HG02588 (cell line): ENCODE results near the gene PMF1.
"Not testable (repeated sequence)": the region's sequence is repeated elsewhere in the genome, so short reads cannot be mapped to it uniquely, and the experiment has no call there.

Experiments used
- ATAC-seq: cut with Tn5 transposase; IDR thresholded peaks from one replicate; pipeline ENCODE4 v1.9.1; 2021; ENCODE audit warnings: mild to moderate bottlenecking, moderate library complexity; ENCODE audit not compliant: unreplicated experiment

The PMF1 gene

DNA sequence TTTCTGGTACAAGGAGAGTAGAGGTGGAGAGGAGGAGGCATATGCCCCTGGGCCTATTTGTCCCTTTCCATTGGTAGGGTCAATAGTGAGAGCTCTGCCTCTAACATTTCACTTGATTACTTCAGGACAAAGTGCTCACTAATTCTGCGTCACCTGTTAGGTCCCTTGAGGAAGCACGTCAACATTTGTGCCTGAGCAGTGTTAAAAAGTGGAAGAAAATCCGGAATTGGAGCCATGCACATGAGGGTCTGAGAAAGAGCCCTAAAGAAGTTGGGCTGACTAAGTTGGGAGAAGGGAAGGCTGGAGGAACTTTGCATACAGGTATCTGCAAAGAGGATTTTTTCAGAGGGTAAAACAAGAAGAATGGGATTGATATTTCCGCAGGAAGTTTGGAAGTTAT, 17.0 kb upstream of the PMF1 start:
- no peak for ATAC-seq

DNA sequence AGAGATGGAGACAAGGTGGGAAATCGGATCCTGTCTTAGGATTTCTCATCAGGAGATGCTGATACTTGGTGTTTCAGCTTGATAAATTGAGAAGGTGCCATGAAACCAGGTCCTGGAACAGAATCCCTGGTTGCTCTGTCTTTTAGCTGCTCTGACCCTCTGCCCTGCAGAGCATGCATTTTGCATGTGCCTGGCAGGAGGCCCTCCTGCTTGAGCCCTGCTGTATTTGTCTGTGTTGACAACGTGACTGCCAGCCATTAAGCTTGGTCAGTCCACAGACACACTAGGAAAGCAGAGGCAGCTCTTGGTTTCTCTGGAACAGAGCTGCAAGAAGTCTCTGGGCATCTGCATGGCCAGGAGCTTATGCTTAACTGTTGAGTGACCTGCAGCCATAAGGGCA, 16.4 kb upstream of the PMF1 start:
- no peak for ATAC-seq

DNA sequence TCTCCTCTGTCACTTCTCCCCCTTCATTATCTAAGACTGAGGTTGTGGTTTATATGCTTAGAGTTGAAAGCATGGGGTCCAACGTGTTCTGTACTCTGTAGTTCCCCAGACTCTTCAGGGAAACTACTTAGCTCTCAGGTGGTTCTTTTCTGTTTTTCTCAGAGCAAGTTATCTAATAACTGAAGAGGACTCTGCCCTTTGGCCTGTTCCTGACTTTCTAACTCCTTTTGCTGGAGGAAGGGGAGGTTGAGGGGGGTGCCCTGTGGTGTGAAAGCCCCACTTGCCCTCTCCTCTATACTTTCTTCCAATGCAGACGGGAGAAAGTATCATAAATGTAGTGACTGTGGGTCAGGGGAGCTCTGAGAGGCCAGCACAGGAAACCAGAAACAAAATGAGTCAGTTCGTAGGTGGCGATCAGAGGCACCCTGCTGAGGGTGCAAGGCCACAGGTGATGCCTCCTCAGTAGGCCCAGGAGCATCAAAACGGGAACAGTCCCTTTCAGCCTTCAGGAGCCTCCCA, 13.9 kb upstream of the PMF1 start:
- ATAC-seq: no peak

DNA sequence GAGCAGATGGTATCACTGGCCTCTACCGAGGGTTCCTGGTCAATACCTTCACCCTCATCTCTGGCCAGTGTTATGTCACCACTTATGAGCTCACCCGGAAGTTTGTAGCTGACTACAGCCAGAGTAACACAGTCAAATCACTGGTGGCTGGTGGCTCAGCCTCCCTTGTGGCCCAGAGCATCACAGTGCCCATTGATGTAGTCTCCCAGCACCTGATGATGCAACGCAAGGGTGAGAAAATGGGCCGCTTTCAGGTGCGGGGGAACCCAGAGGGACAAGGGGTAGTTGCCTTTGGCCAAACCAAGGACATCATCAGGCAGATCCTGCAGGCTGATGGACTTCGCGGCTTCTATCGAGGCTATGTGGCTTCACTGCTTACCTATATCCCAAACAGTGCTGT, 12.8 kb upstream of the PMF1 start:
- ATAC-seq: no peak

DNA sequence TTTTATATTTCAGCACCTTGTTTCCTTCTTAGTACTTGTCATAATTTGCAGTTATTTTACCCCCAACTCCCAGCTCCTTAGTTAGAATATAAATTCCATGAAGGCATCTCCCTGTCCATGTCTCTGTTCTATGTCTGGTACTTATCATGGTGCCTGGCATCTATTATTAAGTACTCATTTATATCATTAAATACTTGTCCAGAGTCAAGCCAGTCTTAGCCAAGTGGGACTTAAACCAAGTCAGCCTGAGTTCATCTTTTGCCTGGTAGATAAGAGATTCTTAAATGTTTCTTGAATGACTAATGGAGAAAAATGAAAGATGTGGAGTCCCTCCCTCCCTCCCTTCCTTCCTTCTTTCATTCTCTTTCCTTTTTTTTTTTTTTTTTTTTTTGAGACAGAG, 9.5 kb upstream of the PMF1 start:
- ATAC-seq: no peak

DNA sequence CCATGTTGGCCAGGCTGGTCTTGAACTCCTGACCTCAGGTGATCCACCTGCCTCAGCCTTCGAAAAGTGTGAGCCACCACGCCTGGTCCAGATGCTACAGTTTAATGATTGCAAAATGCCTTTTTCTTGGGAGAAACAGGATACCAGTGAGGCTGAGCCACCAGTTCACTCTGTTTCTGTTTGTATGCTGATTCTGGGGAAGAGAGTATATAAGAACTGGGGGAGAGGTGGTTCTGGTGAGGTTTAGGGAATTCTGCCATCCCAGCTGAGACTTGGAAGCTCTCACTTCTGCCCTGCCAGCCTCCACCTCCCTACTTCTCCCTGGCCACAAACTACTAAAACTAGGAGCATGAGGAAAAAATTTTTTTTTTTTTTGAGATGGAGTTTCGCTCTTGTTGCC, 8.1 kb upstream of the PMF1 start:
- ATAC-seq: no peak

DNA sequence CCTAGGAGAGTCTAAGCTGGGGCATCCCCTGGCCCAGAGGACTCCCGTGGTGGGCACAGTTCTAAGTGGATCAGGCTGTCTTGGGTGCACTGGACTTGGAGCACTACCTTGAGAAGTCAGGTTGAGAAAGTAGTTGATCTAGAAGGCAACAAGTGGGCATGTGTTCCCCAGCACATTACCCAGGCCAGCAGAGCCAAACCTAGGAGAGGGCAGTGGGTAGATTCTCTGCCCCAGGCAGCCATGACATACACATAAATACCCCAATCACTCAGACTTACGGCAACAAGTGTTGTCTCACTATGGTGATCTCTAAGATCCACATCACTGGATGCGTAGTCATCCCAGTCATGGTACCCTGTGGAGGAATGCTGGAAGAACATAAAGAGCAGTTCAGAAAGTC, 1.6 kb upstream of the PMF1 start:
- no peak for ATAC-seq

DNA sequence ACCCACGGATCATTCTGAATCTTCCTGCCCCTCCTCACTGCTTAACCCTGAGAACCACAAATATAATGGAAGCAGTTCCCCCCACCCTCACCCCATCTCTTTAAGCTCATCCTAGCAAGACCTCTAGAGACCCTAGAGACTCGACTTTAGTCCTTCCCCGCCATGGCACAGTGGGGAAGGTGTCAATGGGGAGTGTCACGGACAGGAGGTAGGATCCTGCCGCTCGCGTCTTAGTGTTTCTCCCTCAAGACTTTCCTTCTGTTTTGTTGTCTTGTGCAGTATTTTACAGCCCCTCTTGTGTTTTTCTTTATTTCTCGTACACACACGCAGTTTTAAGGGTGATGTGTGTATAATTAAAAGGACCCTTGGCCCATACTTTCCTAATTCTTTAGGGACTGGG, 677 bp upstream of the PMF1 start:
- ATAC-seq: no peak

DNA sequence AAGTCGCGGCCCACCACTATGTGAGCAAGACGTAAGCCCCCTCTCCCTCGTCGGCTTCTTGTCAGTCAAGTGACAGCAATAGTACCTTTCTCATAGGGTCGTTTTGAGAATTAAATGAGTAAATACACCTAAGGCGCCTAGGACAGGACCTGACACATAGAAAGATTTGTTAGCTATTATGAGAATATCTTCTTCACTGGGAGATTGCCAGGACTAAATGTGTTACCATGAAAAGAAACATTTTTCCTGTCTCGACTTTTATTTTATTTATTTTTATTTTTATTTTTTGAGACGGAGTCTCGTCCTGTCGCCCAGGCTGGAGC, 798 bp downstream of the PMF1 start:
- ATAC-seq: no peak

DNA sequence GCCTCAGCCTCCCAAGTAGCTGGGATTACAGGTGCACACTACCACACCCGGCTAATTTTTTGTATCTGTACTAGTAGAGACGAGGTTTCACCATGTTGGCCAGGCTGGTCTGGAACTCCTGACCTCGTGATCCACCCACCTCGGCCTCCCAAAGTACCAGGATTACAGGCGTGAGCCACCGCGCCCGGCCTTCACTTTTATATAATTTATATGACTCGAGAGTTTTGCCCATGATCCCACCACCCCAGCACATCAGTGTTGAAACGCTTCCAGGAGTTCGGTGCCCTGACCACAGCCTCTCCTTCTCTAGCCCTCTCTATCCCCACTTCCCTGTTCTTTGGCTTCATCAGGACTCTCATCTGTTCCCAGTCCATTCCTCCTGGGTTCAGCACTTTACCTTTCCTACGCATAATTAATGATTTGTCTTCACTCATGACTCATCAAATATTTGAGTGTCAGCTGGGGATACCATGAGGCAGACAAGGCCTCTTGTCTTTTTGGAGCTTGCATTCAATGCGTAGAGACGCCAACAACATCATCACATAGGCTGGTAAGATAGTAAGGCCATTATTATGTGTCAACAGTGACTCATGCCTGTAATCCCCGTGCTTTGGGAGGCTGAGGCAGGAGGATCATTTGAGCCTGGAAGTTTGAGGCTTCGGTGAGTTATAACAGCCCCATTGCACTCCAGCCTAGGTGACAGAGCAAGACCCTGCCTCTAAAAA, 1.4 kb downstream of the PMF1 start:
- no peak for ATAC-seq

DNA sequence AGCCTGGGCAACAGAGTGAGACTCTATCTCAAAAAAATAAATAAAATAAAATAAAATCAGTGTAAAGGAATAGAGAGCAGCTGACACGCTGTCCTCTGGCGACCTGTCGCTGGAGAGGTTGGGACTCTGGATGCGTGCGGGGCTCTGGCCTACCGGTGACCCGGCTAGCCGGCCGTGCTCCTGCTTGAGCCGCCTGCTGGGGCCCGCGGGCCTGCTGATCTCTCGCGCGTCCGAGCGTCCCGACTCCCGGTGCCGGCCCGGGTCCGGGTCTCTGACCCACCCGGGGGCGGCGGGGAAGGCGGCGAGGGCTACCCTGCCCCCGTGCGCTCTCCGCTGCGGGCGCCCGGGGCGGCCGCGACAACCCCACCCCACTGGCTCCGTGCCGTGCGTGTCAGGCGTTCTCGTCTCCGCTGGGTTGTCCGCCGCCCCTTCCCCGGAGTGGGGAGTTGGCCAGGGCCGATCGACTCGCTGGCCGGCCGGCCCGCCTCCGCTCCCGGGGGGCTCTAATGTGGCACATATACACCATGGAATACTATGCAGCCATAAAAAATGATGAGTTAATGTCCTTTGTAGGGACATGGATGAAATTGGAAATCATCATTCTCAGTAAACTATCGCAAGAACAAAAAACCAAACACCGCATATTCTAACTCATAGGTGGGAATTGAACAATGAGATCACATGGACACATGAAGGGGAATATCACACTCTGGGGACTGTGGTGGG, 3.7 kb downstream of the PMF1 start:
- ATAC-seq: not testable (repeated sequence)

DNA sequence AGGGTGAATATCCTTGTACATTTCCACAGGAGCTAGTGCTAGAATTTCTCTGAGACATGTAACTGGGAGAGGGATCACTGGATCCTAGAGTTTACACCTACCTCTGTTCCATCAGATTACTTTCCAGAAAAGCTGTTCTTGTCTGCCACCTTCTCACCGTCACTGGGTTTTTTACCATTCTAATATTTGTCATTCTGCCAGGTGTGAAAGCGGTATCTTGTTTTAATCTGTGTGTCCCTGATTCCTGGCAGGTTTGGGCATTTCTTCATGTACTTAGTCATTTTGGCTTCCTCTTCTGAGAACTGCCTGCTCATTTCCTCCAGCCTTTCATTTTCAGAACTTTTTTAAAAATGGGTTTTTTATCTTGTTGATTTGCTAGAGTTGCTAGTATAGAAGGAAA, 5.1 kb downstream of the PMF1 start:
- no peak for ATAC-seq

DNA sequence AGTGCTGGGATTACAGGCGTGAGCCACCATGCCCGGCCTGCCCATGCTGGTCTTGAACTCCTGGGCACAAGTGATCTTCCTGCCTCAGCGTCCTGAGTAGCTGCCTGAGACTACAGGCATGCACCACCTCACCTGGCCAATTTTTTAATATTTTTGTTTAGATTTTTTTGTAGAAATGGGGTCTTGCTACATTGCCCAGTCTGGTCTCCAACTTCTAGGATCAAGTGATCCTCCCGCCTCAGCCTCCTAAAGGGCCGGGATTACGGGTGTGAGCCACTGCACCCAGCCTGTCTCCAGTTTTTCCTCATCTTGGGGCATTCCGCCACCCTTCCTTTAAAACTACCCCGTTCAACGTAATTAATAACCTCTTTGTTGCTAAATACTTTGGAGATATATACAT, 7.4 kb downstream of the PMF1 start:
- no peak for ATAC-seq

DNA sequence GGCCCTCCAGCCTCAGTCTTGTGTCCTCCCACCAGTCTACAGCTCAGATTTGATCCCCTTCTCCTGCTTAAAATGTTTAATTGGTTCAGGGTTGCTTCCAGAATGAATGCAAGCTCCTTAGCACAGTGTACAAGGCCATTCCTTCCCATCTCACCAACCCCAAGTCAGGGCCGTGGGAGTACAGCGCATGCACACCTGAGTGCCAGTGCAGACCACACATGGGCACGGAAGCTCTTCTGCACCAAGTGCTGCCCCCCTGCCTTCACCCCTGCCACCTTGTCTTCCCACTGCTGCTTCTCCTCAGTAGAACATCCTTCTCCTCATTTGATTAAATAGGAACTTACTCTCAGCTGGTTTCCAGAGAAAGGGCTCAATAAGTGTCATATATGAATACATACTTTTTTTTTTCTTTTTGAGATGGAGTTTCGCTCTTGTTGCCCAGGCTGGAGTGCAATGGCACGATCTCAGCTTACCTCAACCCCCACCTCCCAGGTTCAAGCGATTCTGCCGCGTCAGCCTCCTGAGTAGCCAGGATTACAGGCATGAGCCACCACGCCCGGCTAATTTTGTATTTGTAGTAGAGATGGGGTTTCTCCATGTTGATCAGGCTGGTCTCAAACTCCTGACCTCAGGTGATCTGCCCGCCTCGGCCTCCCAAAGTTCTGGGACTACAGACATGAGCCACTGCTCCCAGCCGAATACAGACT, 9.3 kb downstream of the PMF1 start:
- ATAC-seq: no peak

DNA sequence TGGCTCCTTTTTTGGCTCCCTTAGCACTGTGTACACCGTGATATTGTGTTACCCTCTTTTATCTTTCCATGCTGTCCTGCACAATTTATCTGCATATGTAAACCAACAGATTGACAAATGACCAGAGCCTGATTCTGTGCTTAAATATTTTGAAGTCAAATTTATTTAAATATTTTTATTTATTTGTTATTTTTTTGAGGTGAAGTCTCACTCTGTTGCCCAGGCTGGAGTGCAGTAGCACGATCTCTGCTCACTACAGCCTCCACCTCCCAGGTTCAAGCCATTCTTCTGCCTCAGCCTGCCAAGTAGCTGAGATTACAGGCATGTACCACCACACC, 12.8 kb downstream of the PMF1 start:
- no peak for ATAC-seq

DNA sequence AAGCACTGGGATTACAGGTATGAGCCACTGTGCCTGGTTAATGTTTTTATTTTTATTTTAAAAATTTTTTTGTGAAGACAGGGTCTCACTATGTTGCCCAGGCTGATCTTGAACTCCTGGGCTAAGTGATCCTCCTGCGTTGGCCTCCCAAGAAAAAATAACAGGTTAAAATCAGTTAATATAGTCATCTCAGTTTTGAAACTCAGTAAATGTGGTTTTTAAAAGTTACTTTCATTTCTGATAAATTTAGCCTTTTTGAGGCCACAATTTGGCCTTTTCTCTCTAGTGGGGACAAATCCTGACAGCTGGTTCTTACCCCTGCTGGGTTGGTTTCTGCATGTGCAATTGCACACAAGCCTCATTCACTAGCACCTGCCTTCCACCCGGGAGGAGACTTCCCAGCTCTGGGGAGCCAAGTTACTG, 13.3 kb downstream of the PMF1 start:
- no peak for ATAC-seq

DNA sequence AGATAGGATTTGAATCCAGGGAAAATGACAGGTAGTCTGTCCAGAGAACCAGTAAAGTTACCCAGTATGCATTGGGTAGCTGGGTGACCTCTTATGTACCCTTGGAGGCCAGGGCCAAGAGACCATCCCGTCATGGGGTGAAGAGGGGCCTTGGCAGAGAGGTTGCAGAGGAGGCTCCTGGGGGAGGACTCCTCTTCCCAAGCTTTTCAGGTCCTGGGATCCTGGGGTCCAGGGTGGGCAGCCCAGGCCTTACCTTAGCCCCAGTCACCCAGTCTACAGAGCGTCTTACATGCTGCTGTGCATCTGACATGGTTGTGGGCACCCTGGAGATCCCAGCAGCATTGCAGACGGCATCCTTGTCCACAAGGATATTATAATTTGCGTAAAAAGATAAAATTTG, 14.0 kb downstream of the PMF1 start:
- ATAC-seq: no peak

DNA sequence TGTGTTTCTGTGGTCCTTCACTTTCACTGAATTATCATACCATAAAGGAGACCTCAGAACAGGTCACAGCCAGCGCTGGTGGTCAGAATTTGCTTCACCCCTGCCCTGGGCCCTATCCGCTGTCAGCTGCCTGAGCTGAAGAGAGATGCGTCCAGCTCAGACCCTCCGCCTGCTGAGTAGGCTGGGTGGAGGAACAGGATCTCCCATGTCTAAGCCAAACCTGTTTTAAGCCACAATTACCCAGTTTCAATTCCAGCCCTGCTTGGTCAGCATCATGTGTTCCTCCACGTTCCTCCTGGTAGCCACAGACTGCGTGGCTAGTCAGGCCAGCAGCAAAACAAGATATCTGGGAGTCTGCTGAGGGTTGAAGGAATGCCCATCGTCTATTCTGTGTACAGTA, 15.7 kb downstream of the PMF1 start:
- ATAC-seq: no peak

DNA sequence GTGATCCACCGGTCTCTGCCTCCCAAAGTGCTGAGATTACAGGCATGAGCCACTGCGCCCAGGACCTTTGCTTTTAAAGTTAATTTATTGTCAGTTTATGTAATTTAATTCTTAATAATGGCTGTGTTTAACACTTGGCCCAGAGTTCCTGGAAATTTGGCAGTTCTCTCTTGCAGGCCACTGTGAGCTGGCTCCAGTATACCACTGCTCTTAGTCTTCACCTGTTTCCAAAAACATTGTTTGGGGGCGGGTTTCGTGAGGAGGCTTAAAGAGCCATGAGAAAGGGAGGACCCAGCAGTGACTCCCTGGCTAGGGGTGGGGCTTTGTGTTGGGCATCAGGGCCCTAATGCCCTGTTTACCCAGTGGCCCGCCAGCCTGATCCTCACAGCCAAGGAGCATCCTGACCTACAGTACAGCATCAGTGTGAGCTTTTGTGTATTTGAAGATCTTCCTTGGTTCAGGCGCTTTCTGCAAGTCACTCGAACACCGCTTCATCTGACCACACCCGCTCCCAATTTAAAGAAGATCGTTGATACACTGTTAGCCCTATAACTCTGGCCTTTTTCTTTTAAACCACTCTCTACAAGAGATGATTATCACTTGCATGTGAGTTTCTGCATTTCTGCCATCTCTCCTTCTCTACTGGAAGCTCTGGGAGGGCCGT, 17.1 kb downstream of the PMF1 start:
- ATAC-seq: no peak

DNA sequence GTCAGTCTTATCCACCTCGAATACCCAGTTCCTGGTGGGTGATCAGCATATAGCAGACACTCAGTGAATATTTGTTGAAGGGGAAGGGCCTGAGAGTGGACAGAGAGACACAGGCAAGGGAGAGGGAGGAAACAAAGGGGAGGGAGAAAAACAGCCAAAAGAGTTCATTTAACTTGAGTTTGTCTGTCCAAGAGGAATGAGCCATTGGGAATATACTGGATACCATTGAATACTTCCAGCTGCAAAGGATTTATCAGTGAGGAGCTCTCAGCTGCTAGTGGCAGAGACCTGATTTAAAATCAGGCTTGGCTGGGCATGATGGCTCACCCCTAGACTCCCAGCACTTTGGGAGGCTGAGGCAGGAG, 17.6 kb downstream of the PMF1 start:
- no peak for ATAC-seq

DNA sequence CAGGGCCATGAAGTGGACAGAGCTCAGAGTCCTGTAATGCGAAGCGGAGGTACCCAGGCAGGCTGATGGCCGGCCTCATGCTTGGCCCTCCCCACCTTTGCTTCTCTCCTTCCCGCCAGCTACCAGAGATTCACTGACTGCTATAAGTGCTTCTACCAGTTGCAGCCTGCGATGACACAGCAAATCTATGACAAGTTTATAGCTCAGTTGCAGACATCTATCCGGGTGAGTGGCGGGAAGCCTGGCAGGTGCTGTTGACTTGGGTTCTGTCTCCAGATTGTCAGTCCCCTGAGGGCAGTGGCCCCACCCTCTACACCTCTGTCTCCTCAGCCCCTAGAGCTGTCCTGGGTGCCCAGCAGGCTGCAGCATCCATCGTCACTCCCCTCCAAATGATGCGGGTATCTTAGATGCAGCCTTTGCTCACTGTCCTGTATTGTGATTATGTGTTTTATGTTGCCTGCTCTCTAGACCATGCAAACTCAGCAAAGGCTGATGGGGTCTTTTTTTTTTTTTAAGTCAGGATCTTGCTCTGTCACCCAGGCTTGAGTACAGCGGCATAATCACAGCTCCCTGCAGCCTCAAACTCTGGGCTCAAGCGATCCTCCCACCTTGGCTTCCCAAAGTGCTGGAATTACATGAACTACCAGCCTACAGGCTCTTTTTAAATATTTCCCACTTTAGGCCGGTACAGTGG, 19.5 kb downstream of the PMF1 start:
- no peak for ATAC-seq
